ENCODE results near the gene PTPRK. TPM values are rescaled to one million over a fixed set of nuclear protein-coding genes. Genes with fewer than 3 reads are reported as not detected.

The PTPRK gene
- total and polyA plus RNA-seq, 2 of the 8 experiments (the other 6 are each of a cell fraction or from before 2014, with no cell fraction given), result 11.4 to 47.3 TPM

- no peak for TF ChIP-seq CHD7 (IDR thresholded peaks at IDR 0.05; ENCODE audit: insufficient replicate concordance, low read length)
- TF ChIP-seq EGR1 (IDR thresholded peaks at IDR 0.05; ENCODE audit: borderline replicate concordance, low read depth, low read length), result no peak
Observed at GRCh38 chr6:127996925-127997324, 523.5 kb downstream of the PTPRK start (continued).
